Ovary (tissue), 9 donors: ENCODE data around the gene SAA4. TPM values are rescaled to one million over a fixed set of nuclear protein-coding genes. Genes with fewer than 3 reads are reported as not detected.
"Not testable (repeated sequence)": the region's sequence is repeated elsewhere in the genome, so short reads cannot be mapped to it uniquely, and the experiment has no call there.

Experiments
- DNase-seq, 5 donors: peaks; one replicate each; pipeline ENCODE4 v3.0.0-alpha.2; 2019 to 2020
- H3K27ac ChIP-seq, 2 donors: fragments of 200-600 bp; one replicate each; pipeline versions ENCODE4 v1.5.1 to v1.8.0; 2019 to 2022
- H3K27me3 ChIP-seq: fragments of 200-600 bp; one replicate; pipeline ENCODE4 v1.8.0; 2022
- H3K36me3 ChIP-seq: fragments of 200-600 bp; sonication (generic); one replicate; pipeline ENCODE4 v1.5.1; 2019
- H3K4me1 ChIP-seq: one replicate; pipeline ENCODE4 v1.8.1; 2013; ENCODE audit warnings: mild to moderate bottlenecking, moderate library complexity; ENCODE audit not compliant: insufficient read depth
- H3K4me3 ChIP-seq: fragments of 200-600 bp; sonication (generic); one replicate; pipeline ENCODE4 v1.5.1; 2017
- H3K9me3 ChIP-seq, 2 donors: fragments of 200-600 bp in 1 of 2; sonication (generic) in 1 of 2; one replicate each; pipeline versions ENCODE4 v1.5.1 to v1.8.1; 2013 to 2019; ENCODE audit warnings: mild to moderate bottlenecking in 1 of 2, moderate library complexity in 1 of 2
- EP300 ChIP-seq: sonication (generic); formaldehyde crosslinking; IDR thresholded peaks from one replicate; pipeline ENCODE4 v1.6.1; 2017; ENCODE audit warnings: antibody characterized with exemption
- POLR2A ChIP-seq: fragments of 450-650 bp; IDR thresholded peaks from one replicate; pipeline ENCODE4 v1.6.1; 2017; ENCODE audit warnings: antibody characterized with exemption, mild to moderate bottlenecking, moderate library complexity
- WGBS, 3 donors: extraction: QIAGEN DNeasy Blood & Tissue Kit in 1 of 3; methylation state at CpG; one replicate each; pipeline versions ENCODE4 v1.1.5 to v1.1.7; 2013 to 2017; 5-methylcytosine and 5-hydroxymethylcytosine counted together
- intact Hi-C, 4 donors: fragments of 100-400 bp; cut with DNase I; formaldehyde crosslinking; loops; one replicate each; pipeline versions ENCODE4 v1.11.0 to v1.15.1; 2022 to 2023
- polyA plus RNA-seq, 2 donors: library from polyadenylated mRNA; stranded (reverse); fragments of 200-250 nt in 1 of 2; fragments of 350-450 nt in 1 of 2; fragmentation: Illumina TruSeq in 1 of 2; extraction: RNeasy Lipid Tissue Mini Kit (QIAGEN cat#74804) in 1 of 2; gene quantifications; one replicate each; pipeline ENCODE4 v1.2.3, GENCODE V29; 2013 to 2014
- total RNA-seq, 7 donors: library from RNA; depleted of rRNA in 2 of 7; stranded (reverse); fragments of >200 nt in 2 of 7; fragmentation: NEBNext Ultra II Directional in 3 of 7; extraction: Animal tissue kit (Norgen Biotek cat#: 25700) in 3 of 7; gene quantifications; one replicate each; pipeline versions ENCODE4 v1.1.0 to v1.2.4, GENCODE V29; 2016 to 2023
- TF ChIP-seq, protein P1 (sequence below), 3 donors: fragments of 450-650 bp in 2 of 3; fragments of 200-600 bp in 1 of 3; IDR thresholded peaks; one replicate each; pipeline versions ENCODE4 v1.5.1 to v1.8.0; 2016 to 2022; ENCODE audit warnings: antibody characterized with exemption in 3 of 3, mild to moderate bottlenecking in 1 of 3
- donor health status: DM: no; HTN: no; CAD: no; lungs with moderate emphysema.
- donor health status: DM: no; HTN: no; CAD: no.
- donor health status: Bipolar disorder and iron deficiency.
- donor health status: DM: yes; HTN: yes; CAD: no.
- donor health status: DM: no; HTN: no; CAD: no.
- donor health status: DM: yes; HTN: yes; CAD: no.

The SAA4 gene
- total and polyA plus RNA-seq, 9 donors = 0.57 TPM; not detected in 8

DNA sequence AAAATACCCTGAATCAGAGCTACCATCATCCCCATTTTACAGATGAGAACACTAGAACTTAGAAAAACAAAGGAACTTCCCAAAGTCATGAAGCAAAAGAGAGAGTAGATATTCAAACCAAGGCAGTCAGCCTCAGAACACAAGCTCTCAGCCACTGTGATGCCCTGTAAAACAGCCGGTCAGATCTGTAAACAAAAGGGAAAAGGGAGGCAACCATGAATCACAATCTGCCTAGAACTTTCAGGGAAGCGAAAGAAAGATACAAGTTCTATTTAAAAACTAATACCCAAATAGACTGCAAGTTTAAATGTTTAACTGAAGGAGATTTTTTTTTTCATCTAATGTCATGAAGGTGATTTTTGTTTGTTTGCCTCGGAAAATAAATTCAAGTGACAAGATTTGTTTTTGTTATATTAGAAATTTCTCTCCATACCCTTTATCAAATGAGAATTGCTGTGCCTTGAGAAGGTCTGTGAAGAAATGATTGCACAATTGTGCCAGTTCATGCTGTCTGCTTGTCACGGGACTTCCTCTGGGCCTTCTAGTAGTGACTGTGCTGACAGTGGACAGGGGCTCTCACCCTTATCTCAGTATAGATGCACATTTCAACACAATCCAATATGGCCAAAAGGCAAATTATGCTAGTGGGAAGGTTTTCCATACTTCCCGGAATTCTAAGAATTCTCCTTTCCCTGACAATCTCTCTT lies 41.1 kb upstream of the SAA4 start:
- Histone ChIP-seq H3K36me3 (no peaks in the 10 kb centered on the region), H3K27me3 (no peaks in the 10 kb centered on the region), H3K4me3 (no peak overlapping the region), H3K9me3 (no peaks in the 10 kb centered on the region), H3K27ac (no peak overlapping the region), H3K4me1 (no peaks in the 10 kb centered on the region)
- intact Hi-C loops = no loop called here
- TF ChIP-seq EP300 (no peak), POLR2A (no peak)
- TF ChIP-seq, protein P1, sequence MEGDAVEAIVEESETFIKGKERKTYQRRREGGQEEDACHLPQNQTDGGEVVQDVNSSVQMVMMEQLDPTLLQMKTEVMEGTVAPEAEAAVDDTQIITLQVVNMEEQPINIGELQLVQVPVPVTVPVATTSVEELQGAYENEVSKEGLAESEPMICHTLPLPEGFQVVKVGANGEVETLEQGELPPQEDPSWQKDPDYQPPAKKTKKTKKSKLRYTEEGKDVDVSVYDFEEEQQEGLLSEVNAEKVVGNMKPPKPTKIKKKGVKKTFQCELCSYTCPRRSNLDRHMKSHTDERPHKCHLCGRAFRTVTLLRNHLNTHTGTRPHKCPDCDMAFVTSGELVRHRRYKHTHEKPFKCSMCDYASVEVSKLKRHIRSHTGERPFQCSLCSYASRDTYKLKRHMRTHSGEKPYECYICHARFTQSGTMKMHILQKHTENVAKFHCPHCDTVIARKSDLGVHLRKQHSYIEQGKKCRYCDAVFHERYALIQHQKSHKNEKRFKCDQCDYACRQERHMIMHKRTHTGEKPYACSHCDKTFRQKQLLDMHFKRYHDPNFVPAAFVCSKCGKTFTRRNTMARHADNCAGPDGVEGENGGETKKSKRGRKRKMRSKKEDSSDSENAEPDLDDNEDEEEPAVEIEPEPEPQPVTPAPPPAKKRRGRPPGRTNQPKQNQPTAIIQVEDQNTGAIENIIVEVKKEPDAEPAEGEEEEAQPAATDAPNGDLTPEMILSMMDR (IDR thresholded peaks at IDR 0.05) = no peak
- DNase-seq = no peak
- WGBS, 3 donors = 51 to 61% (median 52%) methylated on average over 5 of the region's 5 CpGs

GRCh38 chr11:18271206-18271605 lies 34.6 kb upstream of the SAA4 start:
- intact Hi-C loops = no loop called here

GRCh38 chr11:18270102-18270501 lies 33.5 kb upstream of the SAA4 start:
- Histone ChIP-seq H3K27ac (no peak overlapping the region), H3K27me3 (no peaks in the 10 kb centered on the region), H3K36me3 (no peaks in the 10 kb centered on the region), H3K4me1 (no peaks in the 10 kb centered on the region), H3K4me3 (no peak overlapping the region), H3K9me3 (no peaks in the 10 kb centered on the region)
- intact Hi-C loops = no loop called here
- no peak for TF ChIP-seq POLR2A
- no peak for TF ChIP-seq EP300
- TF ChIP-seq, protein P1 (IDR thresholded peaks at IDR 0.05) = no peak
- WGBS, 3 donors = 59 to 65% (median 62%) methylated on average over 4 of the region's 4 CpGs
- DNase-seq = no peak

More at GRCh38 chr11:18271206-18271605, 34.6 kb upstream of the SAA4 start:
- H3K27ac ChIP-seq = no peak overlapping the region
- H3K4me3 ChIP-seq = no peak overlapping the region
- no peak for DNase-seq
- no peaks in the 10 kb centered on the region for H3K4me1 ChIP-seq
- TF ChIP-seq POLR2A = no peak
- no peaks in the 10 kb centered on the region for H3K36me3 ChIP-seq
- no peaks in the 10 kb centered on the region for H3K27me3 ChIP-seq
- no peaks in the 10 kb centered on the region for H3K9me3 ChIP-seq
- WGBS, 3 donors = 66 to 77% (median 74%) methylated on average over 4 of the region's 4 CpGs

- WGBS, 3 donors = 41 to 71% (median 53%) methylated on average over 1 to 3 of the region's 5 CpGs
- DNase-seq, H3K27me3 ChIP-seq, H3K4me1 ChIP-seq, H3K4me3 ChIP-seq, intact Hi-C loops, H3K9me3 ChIP-seq, H3K36me3 ChIP-seq, H3K27ac ChIP-seq: not testable (repeated sequence)
Measured at GRCh38 chr11:18269252-18269651, 32.6 kb upstream of the SAA4 start.

DNA sequence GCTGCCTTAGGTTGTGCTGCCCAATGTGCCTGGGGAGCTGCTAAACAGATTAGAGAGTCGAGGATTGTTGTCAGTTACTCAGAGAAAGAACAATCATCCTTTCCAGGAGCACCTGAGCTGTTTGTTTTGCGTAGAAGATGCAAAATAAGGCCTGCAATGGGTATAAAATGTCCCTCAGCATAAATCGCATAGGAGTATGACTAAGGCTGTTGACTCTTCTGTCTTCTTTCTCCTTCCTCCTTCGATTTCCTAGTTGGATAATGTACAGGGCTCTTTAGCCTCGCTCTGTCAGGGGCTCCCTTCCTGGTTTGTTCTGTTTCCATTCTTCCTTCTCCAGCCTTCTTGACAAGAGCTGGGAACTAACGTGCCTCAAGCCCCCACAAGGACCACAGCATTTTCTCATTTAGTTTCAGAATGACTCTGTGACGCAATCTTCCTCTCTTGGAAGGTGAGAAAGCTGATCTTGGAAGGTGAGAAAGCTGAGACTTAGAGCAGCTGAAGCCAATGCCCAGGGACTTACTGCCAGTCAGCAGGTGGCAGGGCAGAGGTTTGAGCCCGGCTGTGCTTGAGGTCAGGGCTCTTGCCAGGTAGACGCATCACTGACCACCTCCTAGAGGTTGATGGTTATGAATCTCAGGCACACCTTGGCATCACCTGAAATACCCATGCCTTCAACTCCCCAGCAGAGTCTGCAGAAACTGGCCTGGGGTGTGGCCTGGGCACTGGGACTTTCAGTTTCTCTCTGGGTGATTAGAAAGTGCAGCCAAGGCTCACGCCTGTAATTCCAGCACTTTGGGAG lies 30.9 kb upstream of the SAA4 start:
- H3K36me3 ChIP-seq, H3K27ac ChIP-seq, intact Hi-C loops, H3K27me3 ChIP-seq, H3K9me3 ChIP-seq, H3K4me3 ChIP-seq, DNase-seq, H3K4me1 ChIP-seq: not testable (repeated sequence)
- 67 to 91% (median 90%) methylated on average over 4 to 7 of the region's 10 CpGs for WGBS, 3 donors

- no peak for DNase-seq
- 60 to 64% (median 61%) methylated on average over 8 of the region's 8 CpGs for WGBS, 3 donors
- Histone ChIP-seq H3K27me3 (no peaks in the 10 kb centered on the region), H3K9me3 (no peaks in the 10 kb centered on the region), H3K36me3 (no peaks in the 10 kb centered on the region), H3K27ac (no peak within 1 kb of the TSS), H3K4me3 (no peak within 1 kb of the TSS), H3K4me1 (no peaks in the 10 kb centered on the region)
- intact Hi-C loops = no loop called here
- no peak for TF ChIP-seq POLR2A
- TF ChIP-seq EP300 = no peak
- TF ChIP-seq, protein P1 (IDR thresholded peaks at IDR 0.05) = no peak
Measured at GRCh38 chr11:18265949-18266348, 29.3 kb upstream of the SAA4 start, which contains the start of gene SAA1. Gene SAA1, plus strand, starts transcription at chr11:18266264. Its CDS starts 624 bp downstream, at chr11:18266888.
